GM21717 (cell line): ENCODE measurements around the gene MGST2.

Experiments used
- ATAC-seq: cut with Tn5 transposase; IDR thresholded peaks from one replicate; pipeline ENCODE4 v1.9.1; 2021; ENCODE audit warnings: mild to moderate bottlenecking, moderate library complexity; ENCODE audit not compliant: unreplicated experiment

MGST2 gene

GRCh38 chr4:139643042-139643895 is 22.4 kb upstream of the MGST2 start:
- ATAC-seq = no peak

GRCh38 chr4:139645458-139645857 is 20.2 kb upstream of the MGST2 start:
- no peak for ATAC-seq

GRCh38 chr4:139647184-139647583 is 18.4 kb upstream of the MGST2 start:
- no peak for ATAC-seq

GRCh38 chr4:139647952-139648351 is 17.7 kb upstream of the MGST2 start:
- ATAC-seq = no peak

- peak; percentile 86 for ATAC-seq
Observed at GRCh38 chr4:139651282-139652194, 14.1 kb upstream of the MGST2 start.

- ATAC-seq = no peak
Observed at GRCh38 chr4:139654516-139654915, 11.1 kb upstream of the MGST2 start.

GRCh38 chr4:139655116-139655515 is 10.5 kb upstream of the MGST2 start:
- no peak for ATAC-seq

- ATAC-seq = peak; percentile 62
Observed at GRCh38 chr4:139656614-139657486, 8.8 kb upstream of the MGST2 start.

- ATAC-seq = no peak
Observed at GRCh38 chr4:139658185-139658584, 7.4 kb upstream of the MGST2 start.

GRCh38 chr4:139658586-139659382 is 6.8 kb upstream of the MGST2 start:
- ATAC-seq = no peak

- ATAC-seq = no peak
Observed at GRCh38 chr4:139659735-139660424, 5.7 kb upstream of the MGST2 start.

GRCh38 chr4:139660568-139661043 is 5.0 kb upstream of the MGST2 start:
- no peak for ATAC-seq

- no peak for ATAC-seq
Observed at GRCh38 chr4:139663561-139664138, 2.0 kb upstream of the MGST2 start.

- ATAC-seq = no peak
Observed at GRCh38 chr4:139664442-139664841, 1.2 kb upstream of the MGST2 start.

- no peak for ATAC-seq
Observed at GRCh38 chr4:139665079-139665689, 435 bp upstream of the MGST2 start.

- ATAC-seq = no peak
Observed at GRCh38 chr4:139666735-139667281, 1.2 kb downstream of the MGST2 start.

GRCh38 chr4:139668036-139668435 is 2.4 kb downstream of the MGST2 start:
- no peak for ATAC-seq

- no peak for ATAC-seq
Observed at GRCh38 chr4:139668658-139669201, 3.1 kb downstream of the MGST2 start.
